A549 (cell line): ENCODE data around the gene LSM3. TPM values are rescaled to one million over a fixed set of nuclear protein-coding genes. Genes with fewer than 3 reads are reported as not detected.
"Not testable (repeated sequence)": the region's sequence is repeated elsewhere in the genome, so short reads cannot be mapped to it uniquely, and the experiment has no call there.

Experiments
- ATAC-seq, 2 experiments: fragments of 200-7000 bp in 1 of 2; fragments of >200 bp in 1 of 2; cut with Nextera tagmentation in 1 of 2; cut with Tn5 transposase in 1 of 2; 3 replicates each; pipeline versions ENCODE4 v1.8.0 to v1.9.1; 2018 to 2020; ENCODE audit warnings: mild to moderate bottlenecking in 1 of 2, moderate library complexity in 1 of 2
- CTCF ChIA-PET: fragments of 300-600 bp; sonication (Branson Sonifier 250); formaldehyde crosslinking; extraction: SDS; loops from one replicate; lab custom pipeline; 2021; ENCODE audit warnings: antibody characterized with exemption, inconsistent platforms; lab: Yijun Ruan, JAX
- POLR2A ChIA-PET: fragments of 350-600 bp; formaldehyde crosslinking; extraction: SDS; loops from one replicate; lab custom pipeline; 2021; ENCODE audit warnings: antibody characterized with exemption, inconsistent platforms; lab: Yijun Ruan, JAX
- DNase-seq, 2 experiments: peaks; one replicate each; pipeline versions ENCODE4 v3.0.0 to v3.0.0-alpha.2; 2011 to 2016; ENCODE audit warnings: low read depth in 1 of 2, low spot score in 1 of 2
- FAIRE-seq: peaks from 2 replicates; lab custom pipeline; 2011; peaks lifted over from hg19 to GRCh38; lab: Jason Lieb, UNC
- H3K27ac ChIP-seq, 2 experiments: fragments of >200 bp; sonication (Bioruptor Twin); formaldehyde crosslinking; 3 replicates each; pipeline ENCODE4 v1.5.1; 2016 to 2017
- H3K4me1 ChIP-seq: fragments of >200 bp; sonication (Bioruptor Twin); formaldehyde crosslinking; 3 replicates; pipeline ENCODE4 v1.6.1; 2016
- H3K4me2 ChIP-seq: fragments of >200 bp; sonication (Bioruptor Twin); formaldehyde crosslinking; 3 replicates; pipeline ENCODE4 v1.6.1; 2016
- H3K4me3 ChIP-seq: fragments of >200 bp; sonication (Bioruptor Twin); formaldehyde crosslinking; 3 replicates; pipeline ENCODE4 v1.5.1; 2016
- H3K9me3 ChIP-seq: fragments of >200 bp; sonication (Bioruptor Twin); formaldehyde crosslinking; 3 replicates; pipeline ENCODE4 v1.6.1; 2016
- BCL3 ChIP-seq: fragments of >200 bp; sonication (Bioruptor Twin); formaldehyde crosslinking; IDR thresholded peaks from 3 replicates; pipeline ENCODE4 v1.6.1; 2016
- CBX8 ChIP-seq: fragments of 200-600 bp; sonication (generic); IDR thresholded peaks from 2 replicates; pipeline ENCODE4 v1.6.1; 2016
- CHD4 ChIP-seq: fragments of 200-600 bp; sonication (generic); IDR thresholded peaks from 2 replicates; pipeline ENCODE4 v1.6.1; 2016; ENCODE audit warnings: antibody characterized with exemption, mild to moderate bottlenecking, borderline replicate concordance
- EHF ChIP-seq: fragments of 250-450 bp; sonication (Bioruptor Pico); IDR thresholded peaks from 2 replicates; pipeline ENCODE4 v1.5.0; 2020; ENCODE audit warnings: mild to moderate bottlenecking
- ELK1 ChIP-seq: fragments of 150-350 bp; IDR thresholded peaks from 2 replicates; pipeline ENCODE4 v1.6.1; 2014; ENCODE audit warnings: low read depth, mild to moderate bottlenecking, low read length
- ESRRA ChIP-seq: fragments of 150-350 bp; IDR thresholded peaks from 2 replicates; pipeline ENCODE4 v1.6.1; 2014; ENCODE audit warnings: mild to moderate bottlenecking, low read length, borderline replicate concordance
- GATA3 ChIP-seq: IDR thresholded peaks from 2 replicates; pipeline ENCODE4 v1.6.1; 2012; ENCODE audit warnings: borderline replicate concordance
- HEYL ChIP-seq: fragments of 250-450 bp; sonication (Bioruptor Pico); IDR thresholded peaks from 2 replicates; pipeline ENCODE4 v1.8.0; 2021; ENCODE audit warnings: mild to moderate bottlenecking, moderate library complexity
- HOXA7 ChIP-seq: fragments of 250-450 bp; sonication (Bioruptor Pico); IDR thresholded peaks from 2 replicates; pipeline ENCODE4 v1.5.0; 2020; ENCODE audit warnings: mild to moderate bottlenecking, moderate library complexity
- HOXB13 ChIP-seq: fragments of 250-450 bp; sonication (Bioruptor Pico); IDR thresholded peaks from 2 replicates; pipeline ENCODE4 v1.5.0; 2020; ENCODE audit warnings: low read depth, mild to moderate bottlenecking, moderate library complexity
- HOXB5 ChIP-seq: fragments of 250-450 bp; sonication (Bioruptor Pico); IDR thresholded peaks from 2 replicates; pipeline ENCODE4 v1.5.0; 2020; ENCODE audit warnings: mild to moderate bottlenecking, moderate library complexity
- KDM1A ChIP-seq: fragments of 200-600 bp; sonication (generic); IDR thresholded peaks from 2 replicates; pipeline ENCODE4 v1.6.1; 2016; ENCODE audit warnings: low read depth, mild to moderate bottlenecking
- MAZ ChIP-seq: fragments of 150-350 bp; IDR thresholded peaks from 2 replicates; pipeline ENCODE4 v1.6.1; 2014; ENCODE audit warnings: antibody characterized with exemption, low read depth, low read length, borderline replicate concordance
- NFE2L2 ChIP-seq: fragments of 150-350 bp; conservative IDR thresholded peaks from 2 replicates; pipeline ENCODE4 v1.6.1; 2014; ENCODE audit warnings: low read length
- PHF8 ChIP-seq: fragments of 200-600 bp; sonication (generic); IDR thresholded peaks from 2 replicates; pipeline ENCODE4 v1.6.1; 2016; ENCODE audit warnings: low read depth, mild to moderate bottlenecking, antibody characterized with exemption, moderate library complexity, borderline replicate concordance
- POLR2A ChIP-seq: IDR thresholded peaks from 2 replicates; pipeline ENCODE4 v1.6.1; 2012; ENCODE audit warnings: mild to moderate bottlenecking, low read length
- RARB ChIP-seq: fragments of 250-450 bp; sonication (Bioruptor Pico); IDR thresholded peaks from 2 replicates; pipeline ENCODE4 v1.8.0; 2021; ENCODE audit warnings: mild to moderate bottlenecking, moderate library complexity
- SREBF2 ChIP-seq: fragments of 450-650 bp; IDR thresholded peaks from 2 replicates; pipeline ENCODE4 v1.6.1; 2014; ENCODE audit warnings: mild to moderate bottlenecking, moderate library complexity
- TP53 ChIP-seq: fragments of 250-450 bp; sonication (Bioruptor Pico); IDR thresholded peaks from 2 replicates; pipeline ENCODE4 v1.5.0; 2021; ENCODE audit warnings: mild to moderate bottlenecking, moderate library complexity
- USF2 ChIP-seq: fragments of 450-650 bp; IDR thresholded peaks from 2 replicates; pipeline ENCODE4 v1.6.1; 2014; ENCODE audit warnings: antibody characterized with exemption
- ZC3H11A ChIP-seq: fragments of 450-650 bp; IDR thresholded peaks from 2 replicates; pipeline ENCODE4 v1.6.1; 2014; ENCODE audit warnings: antibody characterized with exemption, mild to moderate bottlenecking
- ZFP36 ChIP-seq: fragments of 450-650 bp; IDR thresholded peaks from 2 replicates; pipeline ENCODE4 v1.6.1; 2014; ENCODE audit warnings: borderline replicate concordance; ENCODE audit not compliant: partially characterized antibody
- WGBS: methylation state at CpG from one replicate; pipeline ENCODE4 v1.1.6; 2017; ENCODE audit errors: missing lambda C conversion rate; 5-methylcytosine and 5-hydroxymethylcytosine counted together
- polyA plus RNA-seq, 4 experiments: library from polyadenylated mRNA; depleted of rRNA in 3 of 4; stranded (reverse); fragments of >200 nt; fragmentation: RNase III in 1 of 4; extraction: RNeasy Plus Mini Kit Qiagen cat#74134 plus additional on column Dnase treatment in 1 of 4; gene quantifications; 2 replicates in 3 of 4; 3 replicates in 1 of 4; pipeline ENCODE4 v1.2.3, GENCODE V29; 2011 to 2017

The LSM3 gene
- polyA plus RNA-seq, 2 of the 4 experiments (the other 2 are of a cell fraction) = 23.9 to 32.0 TPM

- H3K4me3 ChIP-seq = no peak overlapping the region
- H3K27ac ChIP-seq = no peak overlapping the region
- TF ChIP-seq HOXB5 (no peak), ELK1 (no peak), NFE2L2 (no peak)
- 14% methylated on average over 1 of the region's 1 CpG for WGBS
- H3K4me1 ChIP-seq = peaks cover 5% of the 10 kb centered on the region; the same call in 2 of the 3 replicates
- ChIA-PET CTCF (interaction anchor here (0.8 to 2.8 kb wide), 2 partner anchors 25 to 320 kb away, joined by 4 to 9 read pairs; no protein-coding TSS in a partner anchor), POLR2A (no interaction called here)
- H3K4me2 ChIP-seq = no peak overlapping the region
- FAIRE-seq = no peak
- no peak for ATAC-seq
- H3K9me3 ChIP-seq = peaks cover 2% of the 10 kb centered on the region; the same call in 1 of the 3 replicates
- no peak for DNase-seq
Observed at GRCh38 chr3:14227856-14228255, 49.2 kb downstream of the LSM3 start.

- POLR2A ChIA-PET = no interaction called here
- CTCF ChIA-PET = interaction anchor here (1.4 to 2.8 kb wide), 3 partner anchors 10 to 32 kb away, joined by 3 to 9 read pairs (median 3); no protein-coding TSS in a partner anchor
- Histone ChIP-seq H3K4me3 (no peak overlapping the region), H3K27ac (no peak overlapping the region), H3K9me3 (peaks cover 7% of the 10 kb centered on the region; the same call in 2 of the 3 replicates)
- no peak for DNase-seq
- 54% methylated on average over 8 of the region's 8 CpGs for WGBS
- no peak for FAIRE-seq
- TF ChIP-seq HOXB13 (CRISPR knock-in tag) = no peak
- TF ChIP-seq USF2 = no peak
- TF ChIP-seq GATA3 = peak; percentile 30; the same call in 1 of the 2 replicates
- no peak for TF ChIP-seq SREBF2
- TF ChIP-seq, all 56 proteins: peak for 1
- peaks cover 5% of the 10 kb centered on the region; the same call in 2 of the 3 replicates for H3K4me1 ChIP-seq
- no peak overlapping the region for H3K4me2 ChIP-seq
- ATAC-seq = no peak
Observed at GRCh38 chr3:14228681-14229470, 50.3 kb downstream of the LSM3 start.

GRCh38 chr3:14229695-14230094, 51.1 kb downstream of the LSM3 start:
- CTCF ChIA-PET = interaction anchor here (1.4 to 2.8 kb wide), 3 partner anchors 9 to 31 kb away, joined by 3 to 9 read pairs (median 3); no protein-coding TSS in a partner anchor
- FAIRE-seq, H3K4me3 ChIP-seq, H3K4me2 ChIP-seq, ATAC-seq, DNase-seq, H3K27ac ChIP-seq, H3K4me1 ChIP-seq, POLR2A ChIA-PET: not testable (repeated sequence)
- 76% methylated on average over 6 of the region's 6 CpGs for WGBS
- peaks cover 15% of the 10 kb centered on the region for H3K9me3 ChIP-seq

GRCh38 chr3:14230729-14231128, 52.1 kb downstream of the LSM3 start:
- Histone ChIP-seq H3K4me2 (no peak overlapping the region), H3K9me3 (peaks cover 18% of the 10 kb centered on the region), H3K4me3 (no peak overlapping the region), H3K27ac (no peak overlapping the region)
- ChIA-PET POLR2A (no interaction called here), CTCF (interaction anchor here (0.8 to 2.7 kb wide), 2 partner anchors 13 to 27 kb away, joined by 4 to 13 read pairs; no protein-coding TSS in a partner anchor)
- FAIRE-seq (no peak), DNase-seq (no peak)
- 65% methylated on average over 5 of the region's 5 CpGs for WGBS
- TF ChIP-seq ZFP36 (no peak), CHD4 (no peak), GATA3 (no peak), EHF (CRISPR knock-in tag) (no peak), CBX8 (no peak), ZC3H11A (no peak), HOXB13 (CRISPR knock-in tag) (no peak), BCL3 (no peak), ESRRA (no peak), RARB (CRISPR knock-in tag) (no peak), PHF8 (no peak), MAZ (no peak), KDM1A (no peak), TP53 (CRISPR knock-in tag) (no peak), HOXA7 (no peak), HEYL (CRISPR knock-in tag) (no peak), POLR2A (no peak)
- TF ChIP-seq, all 56 proteins: peak for 0
- no peak for ATAC-seq
- peaks cover 5% of the 10 kb centered on the region; the same call in 2 of the 3 replicates for H3K4me1 ChIP-seq
